HS-27A (cell line): ENCODE measurements around the gene RAF1.
"Not testable (repeated sequence)": the region's sequence is repeated elsewhere in the genome, so short reads cannot be mapped to it uniquely, and the experiment has no call there.

Experiments
- DNase-seq: peaks from one replicate; pipeline ENCODE4 v3.0.0-alpha.2; 2012; ENCODE audit warnings: low read depth, missing footprints

The RAF1 gene

DNA sequence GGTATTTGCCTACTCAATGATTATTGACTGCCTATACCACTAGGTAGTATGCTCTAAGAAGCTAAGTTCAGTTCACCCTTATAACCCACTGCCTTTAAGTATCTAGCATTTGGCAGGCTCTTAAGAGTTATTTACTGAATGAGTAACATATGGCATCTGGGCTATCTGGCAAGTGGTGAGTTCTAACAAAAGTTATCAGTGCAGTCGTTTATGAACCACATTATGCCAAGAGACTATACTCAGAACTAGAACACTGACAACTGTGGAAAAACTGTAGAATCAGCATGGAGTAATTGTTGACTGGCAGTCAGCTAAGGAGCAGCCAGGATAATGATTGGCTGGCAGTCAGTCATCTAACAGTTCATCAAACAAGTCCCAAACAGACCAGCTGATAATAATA, 25.8 kb downstream of the RAF1 start:
- DNase-seq: no peak

DNA sequence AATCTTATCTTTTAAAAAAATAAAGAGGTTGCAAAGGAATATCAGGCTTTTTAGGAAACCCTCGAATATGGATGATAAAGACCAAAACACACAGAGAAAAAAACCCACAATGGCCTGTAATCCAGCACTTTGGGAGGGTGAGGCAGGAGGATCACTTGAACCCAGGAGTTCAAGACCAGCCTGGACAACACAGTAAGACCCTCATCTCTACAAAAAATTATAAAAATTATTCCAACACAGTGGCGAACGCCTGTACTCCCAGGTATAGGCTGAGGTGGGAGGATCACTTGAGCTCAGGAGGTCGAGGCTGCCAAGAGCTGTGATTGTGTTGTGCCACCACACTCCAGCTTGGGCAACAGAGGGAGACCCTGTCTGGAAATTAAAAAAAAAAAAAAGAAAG, 30.8 kb downstream of the RAF1 start:
- no peak for DNase-seq

DNA sequence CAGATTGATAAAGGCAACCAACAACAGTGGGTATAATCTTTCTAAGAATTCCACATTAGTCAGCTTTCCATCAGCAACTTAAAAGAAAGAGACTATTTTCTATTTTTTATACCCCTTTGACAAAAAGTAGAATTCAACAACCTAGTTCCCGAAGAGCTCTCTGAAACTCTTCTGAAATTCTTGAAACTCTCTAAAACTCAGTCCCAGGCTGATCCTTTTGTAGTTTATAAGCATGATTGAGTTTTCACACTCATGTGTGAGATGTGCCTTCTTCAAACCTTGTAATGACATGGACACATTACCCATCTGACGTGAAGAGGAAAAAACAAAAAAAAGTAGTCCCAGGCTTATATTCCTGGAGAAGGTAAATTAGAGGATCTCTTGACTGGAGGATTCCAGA, 31.4 kb downstream of the RAF1 start:
- DNase-seq: no peak

DNA sequence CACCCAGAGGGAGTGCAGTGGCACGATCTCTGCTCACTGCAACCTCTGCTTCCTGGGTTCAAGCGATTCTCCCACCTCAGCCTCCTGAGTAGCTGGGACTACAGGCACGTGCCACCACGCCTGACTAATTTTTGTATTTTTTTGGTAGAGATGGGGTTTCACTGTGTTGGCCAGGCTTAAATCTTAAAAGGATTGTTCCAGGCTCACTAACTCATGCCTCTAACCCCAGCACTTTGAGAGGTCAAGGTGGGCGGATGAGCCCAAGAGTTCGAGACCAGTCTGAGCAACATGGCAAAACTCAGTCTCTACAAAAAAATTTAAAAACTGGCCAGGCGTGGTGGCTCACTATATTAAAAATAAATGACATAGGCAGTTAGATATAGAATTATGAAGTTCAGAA, 33.1 kb downstream of the RAF1 start:
- not testable (repeated sequence) for DNase-seq

DNA sequence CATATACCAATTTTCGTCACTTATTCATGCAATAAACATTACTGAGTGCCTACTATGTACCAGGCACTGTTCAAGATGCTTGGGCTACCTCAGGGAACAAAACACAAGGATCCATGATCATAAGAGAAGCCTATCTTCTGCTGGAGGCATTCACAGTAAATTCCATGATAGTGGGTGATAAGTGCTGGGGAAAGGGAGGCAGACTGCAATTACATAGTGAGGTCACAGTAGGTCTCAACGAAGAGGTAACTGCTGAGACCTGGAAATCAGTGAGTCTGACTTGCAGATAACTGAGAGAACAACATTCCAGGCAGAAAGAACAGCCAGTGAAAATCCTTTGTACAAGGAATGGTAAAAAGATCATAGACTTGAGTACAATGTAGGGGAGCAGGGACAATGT, 33.6 kb downstream of the RAF1 start:
- no peak for DNase-seq

DNA sequence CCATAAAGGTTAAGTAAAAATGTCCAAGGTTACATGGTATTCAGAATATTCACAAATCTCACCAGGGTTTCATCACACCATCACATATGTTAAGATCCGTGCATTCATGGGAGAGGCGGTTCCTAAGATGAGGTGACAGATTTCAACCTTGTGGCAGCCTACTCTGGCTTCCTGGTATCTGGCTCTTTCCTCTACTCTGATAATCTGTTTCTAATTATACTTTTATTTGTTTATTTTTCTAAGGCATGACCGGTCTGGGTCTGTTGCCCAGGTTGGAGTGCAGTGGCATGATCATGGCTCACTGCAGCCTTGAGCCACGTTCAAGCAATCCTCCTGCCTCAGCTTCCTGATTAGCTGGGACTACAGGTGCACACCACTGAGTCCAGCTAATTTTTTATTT, 34.4 kb downstream of the RAF1 start:
- DNase-seq: no peak

DNA sequence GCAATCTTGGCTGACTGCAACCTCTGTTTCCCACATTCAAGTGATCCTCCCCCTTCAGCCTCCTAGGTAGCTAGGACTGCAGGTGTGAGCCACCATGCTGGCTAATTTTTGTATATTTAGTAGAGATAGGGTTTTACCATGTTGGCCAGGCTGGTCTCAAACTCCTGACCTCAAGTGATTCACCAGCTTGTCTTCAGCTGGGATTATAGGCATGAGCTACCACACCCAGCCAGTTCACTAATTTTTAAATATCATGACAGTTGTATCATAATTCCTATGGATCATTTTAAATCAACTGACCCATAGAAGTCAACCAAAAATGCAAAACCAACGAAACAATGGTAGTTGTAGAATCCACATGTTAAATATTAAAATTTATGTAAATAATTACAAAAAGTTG, 35.1 kb downstream of the RAF1 start:
- no peak for DNase-seq

DNA sequence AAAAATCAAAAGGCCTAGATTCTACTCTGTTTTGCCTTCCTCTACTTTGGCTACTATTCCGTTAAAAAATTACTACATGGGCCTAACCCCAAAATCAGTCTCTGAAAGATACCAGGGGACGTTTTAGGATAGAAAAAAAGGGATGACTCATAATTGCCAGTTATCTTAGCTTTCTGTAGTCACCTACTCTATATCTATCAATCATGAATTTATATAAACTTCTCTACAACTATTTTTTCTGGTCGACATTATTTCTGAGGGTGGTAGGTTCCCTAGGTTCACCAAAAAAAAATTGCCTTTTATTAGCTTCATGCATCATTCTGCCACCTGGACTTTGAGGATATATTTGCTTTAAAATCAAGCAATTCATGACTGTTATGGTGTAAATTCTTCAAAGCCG, 36.5 kb downstream of the RAF1 start:
- DNase-seq: no peak

DNA sequence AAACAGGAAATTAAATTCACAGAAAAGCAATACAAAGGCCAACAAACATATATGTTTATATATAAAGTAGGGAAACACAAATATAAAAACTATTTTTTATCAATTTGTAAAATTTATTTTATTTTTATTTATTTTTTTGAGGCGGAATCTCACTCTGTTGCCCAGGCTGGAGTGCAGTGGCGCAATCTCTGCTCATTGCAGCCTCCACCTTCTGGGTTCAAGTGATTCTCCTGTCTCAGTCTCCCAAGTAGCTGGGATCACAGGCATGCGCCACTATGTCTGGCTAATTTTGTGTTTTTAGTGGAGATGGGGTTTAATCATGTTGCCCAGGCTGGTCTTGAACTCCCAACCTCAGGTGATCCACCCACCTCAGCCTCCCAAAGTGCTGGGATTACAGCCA, 39.0 kb downstream of the RAF1 start:
- DNase-seq: not testable (repeated sequence)

DNA sequence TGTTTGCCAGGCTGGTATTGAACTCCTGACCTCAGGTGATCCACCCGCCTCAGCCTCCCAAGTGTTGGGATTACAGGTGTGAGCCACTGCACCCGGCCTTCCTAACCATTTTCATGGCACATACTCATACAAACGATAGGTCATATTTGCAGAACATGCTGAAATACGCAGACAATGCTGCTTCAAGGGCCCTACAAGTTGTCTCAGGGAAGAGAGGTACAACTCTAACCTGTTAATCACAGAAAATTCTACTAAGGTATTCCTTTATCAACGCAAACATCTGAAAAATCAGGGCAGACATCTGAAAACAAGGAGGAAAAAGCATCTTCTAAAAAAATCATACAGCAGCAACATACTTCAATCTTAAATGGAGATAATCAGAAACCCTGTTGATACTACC, 39.9 kb downstream of the RAF1 start:
- DNase-seq: no peak

DNA sequence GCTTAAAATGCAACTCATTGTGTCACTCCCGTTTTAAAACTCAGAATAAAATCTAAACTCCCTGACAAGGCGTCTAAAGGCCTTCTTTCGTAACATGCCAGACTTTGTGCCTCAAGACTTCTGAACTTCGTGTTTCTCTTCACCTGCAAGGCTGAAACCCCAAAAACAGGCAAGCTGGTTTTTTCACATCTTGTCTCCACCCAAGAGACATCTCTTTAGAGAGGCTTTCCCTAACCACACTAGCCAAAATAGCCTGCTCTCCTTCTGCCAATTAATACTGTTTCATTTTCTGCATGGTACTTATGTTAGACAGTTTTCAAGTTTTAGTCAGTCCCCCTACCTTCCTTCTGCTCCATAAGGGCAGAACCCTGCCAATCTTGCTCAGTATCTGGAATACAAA, 41.6 kb downstream of the RAF1 start:
- no peak for DNase-seq

DNA sequence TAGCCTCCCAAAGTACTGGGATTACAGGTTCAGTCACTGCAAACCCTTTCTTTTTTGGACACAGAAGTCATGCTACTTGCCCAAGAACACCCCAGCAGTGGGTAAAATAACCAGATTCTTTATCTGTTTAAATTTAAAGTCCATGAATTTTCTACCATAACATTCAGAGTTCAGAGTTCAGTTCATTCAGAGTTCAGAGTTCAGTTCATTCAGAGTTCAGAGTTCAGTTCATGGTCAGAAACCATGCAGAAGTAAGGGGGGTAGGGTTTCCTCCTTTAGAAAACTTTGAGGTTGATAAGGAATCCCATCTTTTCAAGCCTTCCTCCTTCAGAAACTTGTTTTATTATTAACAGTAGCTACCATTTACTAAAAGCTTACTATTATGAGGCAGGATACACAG, 43.2 kb downstream of the RAF1 start:
- no peak for DNase-seq

DNA sequence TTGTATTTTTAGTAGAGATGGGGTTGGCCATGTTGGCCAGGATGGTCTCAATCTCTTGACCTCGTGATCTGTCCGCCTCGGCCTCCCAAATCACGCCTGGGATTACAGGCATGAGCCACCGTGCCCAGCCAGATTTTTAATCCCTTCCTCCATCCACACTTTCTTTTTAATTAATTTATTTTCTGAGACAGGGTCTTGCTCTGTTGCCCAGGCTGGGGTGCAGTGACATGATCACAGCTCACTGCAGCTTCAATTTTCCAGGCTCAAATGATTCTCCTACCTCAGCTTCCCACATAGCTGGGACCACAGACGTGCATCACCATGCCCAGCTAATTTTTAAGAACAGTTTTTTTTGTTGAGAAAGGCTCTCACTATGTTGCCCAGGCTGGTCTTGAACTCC, 43.6 kb downstream of the RAF1 start:
- DNase-seq: no peak

DNA sequence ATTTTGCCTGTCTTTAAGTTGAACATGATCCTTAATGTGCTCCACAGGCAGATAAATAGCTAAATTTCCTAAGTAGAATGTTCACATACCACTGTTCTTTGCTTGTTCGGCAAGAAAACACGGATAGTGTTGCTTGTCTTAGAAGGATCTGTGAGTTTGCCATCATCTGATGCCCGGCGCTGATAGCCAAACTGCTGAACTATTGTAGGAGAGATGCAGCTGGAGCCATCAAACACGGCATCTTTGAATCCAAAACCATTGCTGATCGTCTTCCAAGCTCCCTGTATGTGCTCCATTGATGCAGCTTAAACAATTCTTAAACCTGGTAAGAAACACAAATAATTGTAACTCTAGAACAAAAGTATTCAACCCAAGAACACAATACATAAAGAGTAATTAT, 45.5 kb downstream of the RAF1 start:
- DNase-seq: no peak

DNA sequence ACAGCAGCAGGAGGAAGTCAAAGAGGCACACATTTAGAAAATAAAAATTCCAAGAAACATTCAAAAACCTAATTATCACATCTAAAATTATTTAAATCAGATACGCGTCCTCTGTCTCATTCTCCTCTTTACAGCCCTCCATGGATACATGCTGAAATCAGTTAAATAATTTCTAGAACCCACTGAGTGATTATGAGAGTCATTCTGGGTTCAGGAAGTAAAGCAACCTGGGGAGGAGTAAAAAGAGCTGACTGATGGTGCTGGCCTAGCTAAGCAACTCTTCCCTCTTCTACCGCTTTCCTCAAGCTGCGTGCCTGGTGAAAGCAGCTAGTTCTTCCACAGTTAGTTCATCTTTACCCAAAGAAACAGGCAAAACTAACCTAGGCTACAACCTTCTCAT, 48.7 kb downstream of the RAF1 start:
- no peak for DNase-seq

DNA sequence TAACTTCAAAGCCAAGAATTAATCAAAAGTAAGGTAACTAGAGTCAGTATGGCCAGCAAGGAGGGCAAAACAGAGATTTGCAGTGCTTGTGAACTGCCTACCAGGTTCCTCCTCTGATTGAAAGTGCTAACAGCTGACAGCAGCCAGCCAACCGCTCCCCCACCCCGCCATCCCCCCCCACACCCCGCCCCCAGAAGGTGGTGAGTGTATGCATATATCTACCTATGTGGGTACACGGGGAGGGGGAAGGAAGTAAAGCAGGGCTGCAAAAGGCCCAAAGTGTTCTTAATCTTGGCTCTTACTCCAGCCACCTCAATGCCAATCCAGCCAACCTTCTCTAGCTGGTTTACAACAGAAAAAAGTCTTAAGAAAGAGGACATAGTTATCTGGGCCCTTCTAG, 50.7 kb downstream of the RAF1 start:
- no peak for DNase-seq

DNA sequence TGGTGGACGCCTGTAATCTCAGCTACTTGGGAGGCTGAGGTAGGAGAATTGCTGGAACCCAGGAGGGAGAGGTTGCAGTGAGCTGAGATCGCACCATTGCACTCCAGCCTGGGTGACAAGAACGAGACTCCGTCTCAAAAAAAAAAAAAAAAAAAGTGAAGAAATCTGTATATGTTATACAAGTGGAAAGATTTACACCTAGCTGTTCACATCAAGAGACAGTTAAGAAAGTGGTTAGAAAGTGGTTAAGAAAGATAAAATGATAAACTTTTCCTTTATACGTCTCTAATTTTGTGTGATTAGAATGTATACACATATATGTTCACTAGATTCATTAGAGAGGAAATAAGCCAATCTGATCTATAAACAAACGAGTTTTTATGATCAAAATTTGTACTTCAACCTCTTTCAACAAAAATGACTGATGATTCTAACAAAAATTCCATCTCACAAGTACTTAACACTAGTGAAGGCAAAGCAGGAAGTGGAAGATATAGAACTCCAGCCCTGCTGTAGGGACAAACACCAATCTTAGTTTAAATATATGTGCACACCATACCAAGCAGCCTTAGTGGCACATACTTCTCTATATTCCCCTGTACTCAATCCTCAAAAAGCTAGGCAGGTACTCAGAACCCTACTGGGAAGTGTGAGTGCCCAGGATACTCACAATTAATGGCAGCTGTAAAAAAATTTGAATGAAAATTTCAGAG, 51.2 kb downstream of the RAF1 start:
- no peak for DNase-seq

DNA sequence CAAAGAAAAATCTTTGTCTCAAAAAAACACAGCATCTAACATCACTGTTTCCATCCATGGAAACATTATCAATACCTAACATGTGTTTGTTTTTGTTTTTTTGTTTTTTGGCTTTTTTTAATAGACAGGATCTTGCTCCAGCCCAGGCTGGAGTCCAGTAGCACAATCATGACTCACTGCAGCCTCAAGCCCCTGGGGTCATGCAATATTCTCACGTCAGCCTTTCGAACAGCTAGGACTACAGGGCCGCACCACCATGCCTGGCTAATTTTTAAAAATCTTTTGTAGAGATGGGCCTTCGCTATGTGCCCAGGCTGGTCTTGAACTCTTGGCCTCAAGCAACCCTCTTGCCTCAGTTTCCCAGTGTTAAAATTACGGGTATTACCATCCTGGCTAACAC, 52.8 kb downstream of the RAF1 start:
- no peak for DNase-seq

DNA sequence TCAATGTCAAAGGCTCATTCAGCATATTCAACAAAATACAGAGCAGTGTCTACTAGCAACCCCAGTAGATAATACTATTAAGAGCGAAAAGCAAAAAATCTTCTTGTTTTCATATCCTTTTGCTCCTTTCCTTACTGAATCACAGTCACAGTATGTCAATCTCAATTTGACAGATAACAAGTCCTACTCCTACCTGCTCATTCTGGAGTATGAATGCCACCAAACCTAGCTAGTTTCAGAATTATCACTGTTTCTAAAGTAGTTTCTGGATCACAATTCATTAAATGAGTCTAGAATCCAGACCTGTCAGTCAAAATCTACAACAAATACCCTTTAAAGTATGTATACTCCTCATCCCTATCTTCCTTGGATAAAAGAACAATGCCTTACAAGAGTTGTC, 55.5 kb downstream of the RAF1 start:
- DNase-seq: no peak

DNA sequence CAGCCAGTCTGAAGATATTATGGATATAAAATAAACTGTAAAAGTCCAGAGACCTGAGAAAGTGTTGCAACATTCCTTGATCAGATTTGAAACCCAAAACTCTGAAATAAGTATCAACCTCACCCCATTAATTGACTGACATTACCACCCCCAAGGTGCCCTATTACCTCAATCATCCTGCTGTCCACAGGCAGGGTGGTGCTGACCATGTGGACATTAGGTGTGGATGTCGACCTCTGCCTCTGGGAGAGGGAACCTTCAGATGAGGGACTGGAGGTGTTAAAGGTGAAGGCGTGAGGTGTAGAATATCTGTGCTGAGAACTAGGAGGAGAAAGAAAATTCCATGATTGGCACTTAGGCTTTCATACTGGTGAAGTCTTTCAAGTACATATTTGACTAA, 59.9 kb downstream of the RAF1 start:
- no peak for DNase-seq

DNA sequence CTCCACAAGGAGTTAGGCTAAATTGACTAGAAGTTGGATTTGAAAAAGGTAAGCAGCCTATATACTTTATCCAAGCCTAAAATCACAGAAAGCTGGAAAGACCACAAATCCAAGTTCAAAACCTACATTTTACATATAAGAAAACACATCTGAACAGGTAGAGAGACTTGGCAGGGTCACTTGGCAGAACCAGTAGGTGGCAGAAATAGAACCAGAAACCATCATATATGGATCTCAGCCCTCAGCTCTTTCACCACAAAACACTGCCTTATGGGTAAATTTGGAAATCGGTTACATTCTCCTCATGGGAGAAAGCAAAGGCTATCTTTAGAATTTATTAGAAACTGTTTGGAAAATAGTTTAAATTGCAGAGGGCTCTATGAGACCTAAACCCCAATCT, 62.8 kb downstream of the RAF1 start:
- DNase-seq: no peak

DNA sequence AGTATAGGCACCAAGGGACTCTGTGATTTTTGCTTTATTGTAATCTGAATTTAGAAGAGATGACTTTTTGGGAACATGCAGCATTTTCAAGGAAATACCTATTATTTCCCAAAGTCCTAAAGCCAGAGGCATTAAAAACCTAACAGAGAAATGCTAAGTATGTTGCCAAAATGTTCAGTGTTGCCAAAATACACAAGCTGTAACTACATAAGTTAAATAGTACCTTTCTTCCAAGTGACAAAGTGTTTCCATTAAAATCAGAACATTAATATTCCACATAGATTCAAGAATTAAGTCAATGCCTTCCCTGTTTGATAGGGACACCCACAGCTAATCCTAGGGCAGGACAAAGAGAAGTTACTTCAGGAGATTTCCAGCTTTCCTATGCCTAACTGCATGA, 65.0 kb downstream of the RAF1 start:
- no peak for DNase-seq

DNA sequence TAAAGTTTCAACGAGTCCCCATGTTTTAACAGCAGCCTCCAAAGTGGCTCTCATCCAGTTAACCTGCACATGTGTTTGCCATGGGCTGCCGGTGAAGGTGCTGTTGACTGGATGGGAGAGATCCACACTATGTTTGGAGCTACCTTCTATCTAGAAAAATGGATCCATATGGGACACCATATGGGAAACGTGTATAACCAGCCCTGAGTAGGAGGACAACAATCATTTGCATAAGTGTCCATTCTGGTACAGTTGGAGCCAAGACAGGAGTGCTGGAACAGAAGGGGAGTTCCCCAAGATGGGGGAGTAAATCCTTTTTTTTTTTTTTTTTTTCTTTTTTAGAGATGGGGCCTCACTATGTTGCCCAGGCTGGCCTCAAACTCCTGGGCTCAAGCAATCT, 70.4 kb downstream of the RAF1 start:
- DNase-seq: no peak

DNA sequence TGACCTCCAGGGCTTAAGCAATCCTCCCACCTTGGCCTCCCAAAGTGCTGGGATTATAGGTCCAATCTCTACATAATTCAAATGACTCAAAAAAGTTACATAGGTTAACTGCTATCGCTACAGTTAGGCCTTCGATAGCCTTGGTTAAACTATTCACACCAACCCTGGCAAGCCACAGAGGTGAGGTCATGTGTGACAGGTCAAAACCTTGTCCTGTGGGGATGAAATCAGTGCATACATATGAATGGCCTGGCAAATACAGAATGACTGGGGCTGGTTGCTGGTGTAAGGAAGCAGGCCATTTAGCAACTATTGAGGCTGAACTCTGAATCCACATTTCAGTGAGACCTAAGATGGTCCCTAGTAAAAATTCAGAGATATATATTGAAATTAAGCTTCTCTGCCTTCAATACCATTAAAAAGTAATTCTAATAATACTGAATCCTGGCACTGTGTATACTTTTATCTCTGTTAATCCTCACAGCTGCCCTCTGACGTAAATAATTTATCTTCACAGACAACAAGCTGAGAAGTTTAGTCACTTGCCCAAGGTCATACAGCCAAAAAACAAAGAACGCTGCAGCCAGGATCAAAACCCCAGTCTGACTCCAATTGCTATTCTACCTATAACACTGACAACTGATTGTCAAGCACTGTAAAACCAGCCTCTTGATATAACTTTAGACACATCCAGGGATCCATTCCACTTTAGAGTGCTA, 71.8 kb downstream of the RAF1 start:
- DNase-seq: no peak
